NCI-H1048 (cell line): ENCODE data around the gene FAM83C.
"Not testable (repeated sequence)": the region's sequence is repeated elsewhere in the genome, so short reads cannot be mapped to it uniquely, and the experiment has no call there.

Source experiments
- DNase-seq: peaks from one replicate; lab custom pipeline; 2025; lab: John Stamatoyannopoulos, UW

Gene FAM83C

DNA sequence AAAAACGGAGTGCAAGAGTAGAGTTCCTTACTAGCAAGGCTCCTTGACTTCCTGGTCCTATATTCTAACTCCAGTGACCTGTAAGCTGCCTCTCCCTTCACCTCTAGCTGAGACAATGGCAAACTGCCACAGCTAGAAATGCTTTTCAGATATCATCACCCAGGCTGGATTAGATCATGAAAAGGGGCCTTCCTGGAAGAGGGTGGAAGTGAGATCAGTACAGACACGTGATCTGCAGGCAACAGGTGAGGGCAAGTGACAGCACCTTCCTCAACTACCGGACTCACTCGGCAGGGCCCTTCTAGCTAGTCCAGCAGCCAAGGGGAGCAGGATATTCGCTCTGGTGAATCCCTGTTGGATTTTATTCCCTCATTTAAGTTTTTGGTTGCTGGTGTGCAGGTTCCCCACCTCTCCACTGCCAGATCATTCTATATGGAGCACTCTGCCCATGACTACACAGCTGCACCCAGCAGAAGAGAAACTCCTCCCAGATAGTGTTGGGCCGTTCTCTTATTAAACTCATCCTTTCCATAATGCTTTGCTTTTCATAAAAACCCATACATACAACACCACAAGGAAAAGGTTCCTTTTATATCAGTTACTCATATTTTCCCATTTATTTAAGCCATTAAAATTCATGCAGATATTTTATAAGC is 26.4 kb upstream of the FAM83C start:
- DNase-seq = no peak

DNA sequence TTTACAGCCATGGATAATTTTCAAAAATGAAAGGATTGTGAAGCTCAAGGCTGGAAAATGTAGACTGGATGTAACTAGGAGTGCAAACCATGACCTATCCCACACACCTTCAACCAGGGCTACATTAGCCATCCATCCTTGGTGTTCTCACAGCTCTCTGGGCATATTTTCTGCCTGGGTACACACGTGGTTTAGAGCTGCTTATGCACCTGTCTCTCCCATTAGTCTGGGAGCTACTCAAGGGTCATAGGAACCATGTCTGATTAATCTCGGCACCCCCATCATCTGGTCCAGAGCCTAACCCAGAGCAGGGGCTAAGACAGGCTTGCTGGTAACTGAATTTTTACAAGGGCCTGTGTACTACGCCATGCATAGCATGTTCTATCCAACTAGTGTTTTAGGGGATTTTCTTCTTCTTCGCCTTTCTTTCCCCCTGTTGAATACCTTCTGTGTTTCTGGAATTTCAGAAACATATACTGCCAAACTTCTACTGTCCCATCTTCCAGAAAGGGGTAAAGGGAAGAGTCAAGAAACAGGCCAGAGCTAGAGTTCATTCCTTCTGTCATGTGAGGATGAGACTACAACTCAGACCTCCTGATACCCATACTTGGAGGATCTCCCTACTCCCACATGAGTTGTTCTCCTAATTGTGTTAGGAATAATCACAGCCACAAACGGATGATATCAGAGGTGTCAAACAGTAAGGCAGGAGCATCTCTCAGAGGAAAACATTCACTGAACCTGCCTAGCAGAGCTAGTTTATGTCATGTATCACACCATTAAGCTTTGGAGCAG is 25.4 kb upstream of the FAM83C start:
- DNase-seq = no peak

DNA sequence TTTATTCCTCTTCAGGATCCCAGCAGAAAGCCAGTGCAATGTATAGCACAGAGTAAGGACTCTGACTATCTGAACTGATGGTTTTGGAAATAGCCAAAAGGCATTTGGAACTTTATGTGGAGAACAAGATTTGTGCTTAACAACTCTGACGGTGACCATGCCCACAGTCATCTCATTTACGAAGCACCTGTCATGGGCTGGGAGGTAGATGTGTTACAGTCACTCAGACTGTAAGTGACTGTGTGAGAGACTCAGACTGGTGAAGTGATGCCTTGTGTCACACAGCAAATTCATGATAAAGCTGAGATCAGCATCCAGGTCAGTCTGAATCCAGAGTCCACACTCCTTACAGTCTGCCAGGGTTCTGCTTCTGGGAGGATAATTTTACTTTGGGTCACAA is 23.9 kb upstream of the FAM83C start:
- DNase-seq = no peak

DNA sequence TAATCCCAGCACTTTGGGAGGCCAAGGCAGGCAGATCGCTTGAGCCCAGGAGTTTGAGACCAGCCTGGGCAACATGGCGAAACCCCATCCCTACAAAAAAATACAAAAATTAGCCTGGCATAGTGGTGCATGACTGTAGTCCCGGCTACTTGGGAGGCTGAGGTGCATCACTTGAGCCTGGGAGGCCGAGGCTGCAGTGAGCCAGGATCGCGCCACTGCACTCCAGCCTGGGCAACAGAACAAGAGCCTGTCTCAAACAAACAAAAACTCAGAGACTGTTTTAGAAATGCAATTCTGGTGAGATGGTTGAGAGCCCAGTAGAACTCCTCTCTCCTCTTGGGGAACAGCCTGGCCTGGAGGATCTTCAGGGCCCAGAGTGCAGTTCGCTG is 23.4 kb upstream of the FAM83C start:
- DNase-seq = not testable (repeated sequence)

DNA sequence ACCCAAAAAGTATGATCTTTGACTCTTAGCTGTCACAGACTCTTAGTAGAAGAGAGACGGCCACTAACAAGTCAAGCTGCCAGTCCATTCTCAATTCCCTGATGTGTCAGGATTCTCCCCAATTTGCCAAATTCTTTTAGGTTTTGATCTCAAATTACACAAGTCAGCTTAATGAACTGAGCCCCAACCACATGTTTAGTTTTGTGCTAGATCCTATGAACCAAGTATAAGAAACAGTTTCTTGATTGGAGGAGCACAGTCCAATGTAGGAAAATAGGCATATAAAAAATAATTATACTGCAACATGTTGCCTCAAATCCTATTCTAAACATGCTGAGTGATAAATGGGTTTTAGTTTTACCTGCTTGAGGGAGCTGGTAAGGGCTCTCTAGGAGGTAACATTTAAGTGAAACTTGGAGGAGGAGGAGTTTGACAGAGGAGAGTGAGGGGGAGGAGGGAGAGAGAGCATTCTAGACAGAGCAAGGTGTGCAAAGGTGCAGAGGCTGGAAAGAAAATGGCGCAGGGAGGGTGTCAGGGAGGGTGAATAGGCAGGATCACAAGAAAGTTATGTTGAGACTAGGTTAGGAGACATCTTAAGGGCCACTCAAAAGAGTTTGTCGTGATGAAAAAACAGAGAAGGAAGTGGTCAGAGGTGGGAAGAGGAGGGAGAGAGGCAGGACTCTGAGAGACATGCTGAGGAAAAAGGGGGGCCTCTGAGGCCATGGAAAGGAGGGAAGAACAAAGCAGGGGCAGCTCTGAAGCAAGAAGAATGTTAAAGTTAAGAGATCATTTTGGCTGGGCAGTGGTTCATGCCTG is 22.8 kb upstream of the FAM83C start:
- no peak for DNase-seq

DNA sequence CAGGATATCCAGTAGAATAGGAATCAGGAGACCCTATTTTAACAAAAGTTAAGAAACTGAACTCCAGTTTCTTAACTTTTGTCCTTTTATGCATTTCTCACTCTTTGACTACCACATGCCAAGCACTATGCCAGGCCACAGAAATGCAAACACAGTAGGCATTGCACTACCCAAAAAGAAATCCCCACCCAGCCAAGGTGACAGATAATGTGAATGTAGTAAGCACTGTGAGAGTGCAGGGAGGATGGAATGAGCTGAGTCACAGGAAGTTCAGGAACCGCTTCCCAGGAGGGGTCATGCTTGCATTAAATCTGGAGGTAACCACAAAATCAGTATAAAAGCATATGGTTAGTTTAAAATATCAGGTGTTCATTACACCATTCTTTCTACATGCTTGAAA is 20.1 kb upstream of the FAM83C start:
- no peak for DNase-seq

DNA sequence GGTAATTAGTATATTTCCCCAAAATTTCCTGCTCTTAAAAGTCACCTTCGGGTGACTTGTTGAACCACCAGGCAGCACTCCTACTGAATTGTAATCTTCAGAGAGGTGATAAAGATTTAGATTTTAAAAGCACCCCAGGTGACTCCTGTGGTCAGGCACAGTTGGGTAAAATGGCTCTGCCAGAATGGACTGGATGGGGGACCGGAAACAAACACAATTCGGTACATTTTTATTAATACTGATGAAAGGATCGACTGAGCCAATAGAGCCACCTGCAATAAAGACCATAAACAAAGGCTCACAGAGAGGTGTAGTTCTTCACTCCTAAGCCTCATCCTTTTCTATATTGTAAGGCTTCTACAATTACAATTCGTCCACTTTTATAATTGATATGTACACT is 19.6 kb upstream of the FAM83C start:
- no peak for DNase-seq

DNA sequence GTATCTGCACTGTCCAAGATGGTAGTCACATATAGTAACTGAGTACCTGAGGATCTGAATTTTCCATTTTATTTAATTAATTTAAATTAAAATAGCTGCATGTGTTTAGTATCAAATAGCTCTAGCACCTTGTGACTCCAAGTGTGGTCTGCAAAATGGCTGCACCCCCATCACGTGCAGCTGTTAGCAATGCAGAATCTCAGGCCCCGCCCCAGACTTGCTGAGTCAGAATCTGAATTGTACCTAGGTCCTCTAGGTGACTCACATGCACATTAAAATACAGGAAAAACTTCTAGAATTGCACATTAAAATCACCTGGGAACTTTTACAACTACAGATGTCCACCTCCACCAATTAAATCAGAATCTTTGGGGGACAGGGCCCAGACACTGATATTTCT is 19.2 kb upstream of the FAM83C start:
- DNase-seq = no peak

DNA sequence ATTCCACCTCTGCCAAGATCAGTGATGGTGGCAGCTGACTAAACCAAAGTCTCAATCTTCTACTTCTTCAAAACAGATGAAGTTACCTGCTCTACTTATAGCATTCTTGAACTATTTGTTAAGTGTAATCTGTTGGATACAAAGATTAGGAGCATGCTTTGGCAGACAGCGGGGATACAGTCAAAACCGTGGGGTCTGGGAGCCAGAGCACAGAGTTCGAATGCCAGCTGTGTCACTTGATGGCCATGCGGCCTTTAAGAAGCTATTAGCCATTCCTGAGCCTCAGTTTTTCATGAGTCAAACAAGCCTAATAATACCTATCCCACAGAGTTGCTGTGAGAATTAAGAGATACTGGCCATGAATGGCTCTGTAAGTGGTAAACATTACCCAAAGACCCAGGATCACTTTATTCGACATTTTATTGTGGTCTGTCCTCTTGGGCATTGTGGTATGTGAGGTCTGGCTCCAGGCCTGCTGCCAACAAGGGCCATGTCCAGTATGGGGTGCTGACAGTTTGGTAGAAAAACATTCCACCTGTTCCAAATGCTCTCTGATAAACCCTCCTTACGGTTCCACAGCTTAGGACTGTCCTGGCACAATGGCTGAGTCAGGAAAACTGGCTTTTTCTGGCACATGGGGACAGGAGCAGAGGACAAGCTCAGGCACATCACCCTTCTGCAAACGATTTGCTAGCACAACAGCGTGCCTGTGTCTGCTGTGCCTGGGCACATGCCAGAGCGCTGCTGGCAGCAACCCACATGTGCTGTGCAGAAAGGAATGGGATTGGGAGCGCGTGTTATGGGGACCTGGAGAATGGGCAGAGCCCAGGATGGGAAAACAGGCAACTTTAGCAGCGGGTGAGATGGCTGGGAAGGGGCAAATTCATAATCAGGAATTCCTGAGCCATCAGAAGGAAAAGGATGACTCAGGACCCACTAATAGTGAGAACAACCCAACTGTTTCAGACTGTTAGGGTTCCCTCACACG is 15.7 kb upstream of the FAM83C start:
- DNase-seq = no peak

DNA sequence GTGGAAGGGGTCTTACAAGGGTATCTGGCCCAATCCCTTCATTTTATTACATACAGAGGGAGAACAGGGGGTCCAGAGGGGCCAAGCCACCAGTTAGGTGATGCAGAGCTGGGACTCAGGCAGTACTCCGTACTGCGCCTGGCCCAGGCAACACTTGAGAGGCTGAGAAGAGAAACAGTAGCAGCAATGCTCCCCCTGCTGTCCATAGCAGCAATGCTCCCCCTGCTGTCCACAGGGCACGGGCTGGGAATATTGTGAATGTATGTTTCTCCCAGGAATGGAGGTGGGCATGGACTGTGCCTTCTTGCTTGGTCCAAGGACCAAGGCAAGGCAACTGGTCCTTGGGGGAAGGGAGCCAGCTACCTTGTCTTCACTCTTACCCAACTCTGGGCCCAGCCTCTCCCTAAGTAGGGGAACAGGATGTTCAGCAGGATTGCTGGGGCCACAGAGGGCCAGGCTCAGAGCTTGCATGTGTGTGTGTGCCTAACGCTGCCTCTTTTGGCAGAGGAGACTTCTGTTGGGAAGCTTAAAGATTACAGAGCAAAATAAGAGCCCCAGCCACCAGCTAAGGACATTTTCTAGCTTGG is 14.8 kb upstream of the FAM83C start:
- DNase-seq = no peak

DNA sequence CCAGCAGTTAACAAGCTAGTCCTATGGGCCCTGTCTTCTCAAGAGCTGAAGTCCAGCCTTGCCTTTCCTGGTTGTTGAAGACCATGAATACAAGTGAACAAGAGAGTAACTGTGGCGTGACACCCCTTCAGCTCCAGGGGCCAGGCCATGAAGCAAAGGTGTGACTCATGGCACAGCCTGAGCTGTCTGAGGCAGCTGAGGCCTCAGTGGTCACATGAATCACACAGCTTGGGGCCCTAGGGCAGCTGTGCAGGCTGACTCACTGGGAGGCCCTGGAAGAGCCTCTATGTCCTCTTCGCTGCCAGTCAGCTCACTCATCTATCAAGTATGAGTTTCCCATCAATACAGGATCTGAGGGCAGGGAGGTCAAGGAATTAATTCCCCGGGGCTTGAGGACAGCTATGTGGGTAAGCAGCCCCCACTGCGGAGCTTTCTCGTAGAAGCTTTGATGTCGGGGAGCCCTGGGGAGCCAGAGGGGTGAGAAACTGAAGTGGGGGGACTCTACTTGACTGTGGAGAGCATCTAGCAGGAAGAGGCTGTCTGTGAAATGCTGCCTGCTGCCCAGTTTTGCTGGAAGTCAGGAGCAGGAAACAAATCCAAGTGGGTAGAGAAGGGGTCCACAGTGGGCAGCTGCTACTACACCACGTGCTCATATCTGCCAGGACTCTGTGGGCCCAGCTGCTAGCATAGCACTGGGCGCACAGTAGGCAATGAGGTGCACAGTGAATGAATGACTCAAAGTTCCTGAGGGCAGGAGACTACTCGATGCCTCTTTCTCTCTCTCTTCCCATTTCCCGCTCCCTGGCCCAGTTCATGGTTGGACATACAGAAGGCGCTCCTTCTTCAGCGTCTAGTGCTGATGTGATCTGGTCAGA is 13.7 kb upstream of the FAM83C start:
- no peak for DNase-seq

DNA sequence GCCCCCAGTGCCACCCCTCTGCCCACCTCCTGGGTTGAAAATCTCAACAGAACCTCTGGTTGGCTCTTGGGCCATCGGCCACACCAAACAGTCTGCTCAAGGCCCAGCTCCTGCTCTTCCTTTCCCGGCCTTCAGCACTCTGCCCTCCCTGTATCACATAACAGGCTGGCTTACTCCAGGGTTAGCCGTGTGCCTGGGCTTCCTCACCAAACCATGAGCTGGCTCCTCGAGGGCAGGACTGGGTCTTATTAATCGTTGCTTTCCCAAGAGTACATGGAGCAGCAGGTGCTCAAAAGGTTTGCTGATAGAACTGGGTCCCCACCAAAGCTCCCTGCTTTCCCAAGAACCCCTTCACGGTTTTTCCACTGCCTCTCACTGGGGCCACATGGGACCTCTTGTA is 12.7 kb upstream of the FAM83C start:
- DNase-seq = no peak

DNA sequence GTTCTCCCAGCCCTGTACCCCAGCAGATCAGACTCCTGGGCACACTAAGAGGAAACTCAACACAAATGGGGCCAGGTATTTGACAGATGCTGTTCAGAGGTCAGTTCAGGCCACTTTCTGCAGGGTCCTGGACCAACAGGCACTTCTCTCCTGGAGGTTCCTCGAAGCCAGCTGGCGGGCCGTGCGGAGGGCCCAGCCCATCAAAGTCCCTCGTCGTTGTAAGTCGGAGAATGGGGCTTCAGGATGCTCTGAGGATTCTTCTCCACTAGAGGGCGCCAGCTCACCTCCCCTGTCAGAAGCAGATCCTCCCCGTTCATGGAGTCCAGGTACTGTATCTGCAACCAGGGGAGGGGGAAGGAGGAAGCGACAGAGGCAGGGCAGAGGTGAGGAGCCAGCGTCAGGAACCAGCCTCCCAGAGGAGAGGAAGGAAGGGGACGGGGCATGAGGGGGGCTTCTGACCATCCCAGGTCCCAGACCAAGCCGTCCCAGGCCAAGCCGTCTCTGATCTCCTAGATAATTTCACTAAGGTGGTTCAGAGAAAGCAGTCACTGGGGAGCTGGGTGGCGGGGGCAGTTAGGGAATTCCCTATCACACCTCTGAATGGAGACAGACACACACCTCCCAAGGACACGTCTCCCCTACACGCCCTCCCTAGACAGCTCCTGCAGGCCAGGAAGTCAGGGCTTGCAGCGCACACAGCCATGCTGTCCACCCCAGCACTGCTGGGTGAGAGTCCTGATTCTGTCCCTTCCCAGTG is 11.7 kb upstream of the FAM83C start:
- DNase-seq = peak; percentile 82

DNA sequence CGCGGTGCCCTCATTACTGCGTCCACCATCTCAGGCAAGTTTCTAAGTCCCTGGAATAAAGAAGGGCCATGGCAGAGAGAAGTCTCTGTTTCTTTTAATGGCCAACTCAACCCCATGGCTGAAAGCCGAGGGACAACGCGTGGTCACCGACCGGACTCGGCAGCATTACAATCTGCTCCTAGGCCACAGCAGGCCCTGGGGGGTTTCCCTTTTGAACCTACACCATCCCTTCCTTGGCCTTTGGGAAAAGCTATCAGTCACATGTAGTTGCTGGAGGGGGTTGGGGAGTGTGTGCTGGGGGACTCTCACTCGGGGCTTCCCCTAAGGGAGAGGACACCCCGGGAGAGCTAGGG is 11.1 kb upstream of the FAM83C start:
- DNase-seq = no peak

DNA sequence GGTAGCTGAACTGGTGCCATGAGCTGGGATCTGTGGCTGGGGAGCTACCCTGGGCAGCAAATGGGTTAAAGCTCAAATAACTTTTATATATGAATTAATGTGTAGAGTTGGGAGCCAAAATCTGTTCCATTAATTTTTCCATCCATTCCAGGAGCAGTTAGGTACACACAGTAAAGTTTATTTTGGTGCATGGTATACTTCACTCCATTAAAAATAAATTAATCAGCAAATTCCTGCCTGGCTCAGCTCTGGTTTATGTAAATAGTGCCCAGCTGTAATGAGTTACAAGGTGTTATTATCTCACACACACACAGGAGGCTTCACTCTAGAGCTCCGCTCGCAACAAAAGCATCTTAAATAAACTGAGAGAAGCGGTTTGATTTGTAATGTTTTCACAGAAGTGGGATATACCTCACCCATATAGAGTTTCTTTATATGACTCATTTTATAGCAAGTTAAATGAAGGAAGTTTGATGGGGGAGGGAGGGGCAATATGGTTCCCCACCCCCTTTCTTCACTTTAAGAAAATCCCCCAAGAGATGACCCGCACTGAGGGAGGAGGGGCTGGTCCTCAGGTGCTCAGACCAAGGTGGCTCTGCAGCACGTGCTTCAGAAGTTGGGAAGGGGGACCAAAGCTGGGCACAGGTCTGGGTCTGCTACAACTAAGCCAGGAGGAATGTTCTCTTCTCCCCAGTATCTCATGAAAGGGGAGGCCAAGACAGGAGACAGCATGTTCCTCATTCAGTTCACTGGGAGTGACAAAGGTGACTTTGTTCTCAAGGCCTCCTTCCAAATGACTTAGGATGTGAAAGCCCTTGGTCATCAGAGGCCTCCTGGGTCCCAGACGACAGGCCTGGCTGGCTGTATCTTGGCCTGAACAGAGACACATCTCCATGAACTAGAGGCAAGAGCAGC is 10.5 kb upstream of the FAM83C start:
- DNase-seq = no peak

DNA sequence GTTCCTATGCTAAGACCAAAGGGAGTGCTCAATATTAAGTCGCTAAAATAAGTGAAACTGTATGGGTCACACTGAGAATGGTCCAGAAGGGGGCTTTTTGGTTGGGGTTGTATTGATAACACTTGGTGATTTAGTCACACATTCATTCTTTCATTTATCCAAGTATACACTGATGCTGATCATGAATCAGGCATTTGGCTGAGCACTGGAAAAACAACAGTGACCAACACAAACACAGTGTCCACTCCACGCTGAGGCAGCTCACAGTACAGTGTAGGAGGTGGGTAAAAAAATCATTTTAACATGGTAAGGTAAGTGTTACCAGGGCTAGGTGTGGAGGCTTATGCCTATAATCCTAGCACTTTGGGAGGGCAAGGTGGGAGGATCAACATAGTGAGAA is 9.2 kb upstream of the FAM83C start:
- no peak for DNase-seq

DNA sequence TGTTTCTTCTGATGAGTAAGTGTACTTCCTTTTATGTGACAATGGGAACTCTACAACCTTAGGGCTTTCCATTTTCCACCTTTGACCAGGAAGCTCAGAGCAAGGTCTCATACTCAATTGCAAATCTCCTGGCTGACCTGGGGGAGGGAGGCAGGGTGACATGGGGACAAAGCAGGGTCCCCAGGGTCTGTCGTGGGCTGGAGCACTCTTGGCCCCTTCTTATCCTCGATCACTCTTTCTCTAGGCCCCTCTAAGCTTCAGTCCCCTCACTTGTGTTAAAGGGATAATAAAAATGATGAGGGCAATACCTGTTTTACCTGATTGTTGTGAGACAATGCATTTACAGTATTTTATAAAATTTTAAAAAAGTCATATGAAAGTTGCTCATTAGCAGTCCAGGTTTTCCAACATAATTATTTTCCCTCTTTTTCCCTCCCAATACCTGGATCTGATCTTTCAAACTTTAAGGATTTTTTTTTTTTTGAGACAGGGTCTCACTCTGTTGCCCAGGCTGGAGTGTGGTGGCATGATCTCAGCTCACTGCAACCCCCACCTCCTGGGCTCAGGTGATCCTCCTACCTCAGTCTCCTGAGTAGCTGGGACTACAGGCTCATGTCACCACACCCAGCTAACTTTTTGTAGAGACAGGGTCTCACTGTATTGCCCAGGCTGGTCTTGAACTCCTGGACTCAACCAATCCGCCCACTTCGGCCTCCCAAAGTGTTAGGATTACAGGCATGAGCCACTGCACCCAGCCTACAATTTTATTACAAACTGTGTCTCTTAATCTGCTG is 8.4 kb upstream of the FAM83C start:
- DNase-seq = no peak

DNA sequence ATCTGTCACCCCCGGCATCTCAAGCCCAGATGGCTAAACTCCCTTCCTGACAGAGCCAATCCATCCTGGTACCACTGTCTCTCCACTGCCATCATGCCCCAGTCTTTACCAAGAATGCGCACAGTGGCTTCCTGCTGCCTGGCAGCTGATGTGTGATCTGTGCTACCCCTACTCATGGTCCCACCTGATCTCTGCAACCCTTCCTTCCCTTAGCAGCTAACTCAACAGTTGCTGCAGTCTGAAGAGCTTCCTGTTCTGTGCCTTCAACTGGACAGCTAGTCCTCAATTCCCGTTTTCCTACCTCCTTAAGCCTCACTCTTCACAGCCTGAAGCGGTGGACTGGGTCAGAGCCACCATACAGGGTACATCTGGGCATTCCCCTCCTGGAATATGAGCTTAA is 7.6 kb upstream of the FAM83C start:
- no peak for DNase-seq
